GM12892 (cell line): ENCODE data around the gene NPNT.

Source experiments
- POLR2AphosphoS5 ChIP-seq: IDR thresholded peaks from 2 replicates; pipeline ENCODE4 v1.6.1; 2011; ENCODE audit warnings: low read depth, low read length, control low read depth
- TAF1 ChIP-seq: IDR thresholded peaks from 2 replicates; pipeline ENCODE4 v1.6.1; 2011; ENCODE audit warnings: low read depth, mild to moderate bottlenecking, control low read depth, low read length, borderline replicate concordance

DNA sequence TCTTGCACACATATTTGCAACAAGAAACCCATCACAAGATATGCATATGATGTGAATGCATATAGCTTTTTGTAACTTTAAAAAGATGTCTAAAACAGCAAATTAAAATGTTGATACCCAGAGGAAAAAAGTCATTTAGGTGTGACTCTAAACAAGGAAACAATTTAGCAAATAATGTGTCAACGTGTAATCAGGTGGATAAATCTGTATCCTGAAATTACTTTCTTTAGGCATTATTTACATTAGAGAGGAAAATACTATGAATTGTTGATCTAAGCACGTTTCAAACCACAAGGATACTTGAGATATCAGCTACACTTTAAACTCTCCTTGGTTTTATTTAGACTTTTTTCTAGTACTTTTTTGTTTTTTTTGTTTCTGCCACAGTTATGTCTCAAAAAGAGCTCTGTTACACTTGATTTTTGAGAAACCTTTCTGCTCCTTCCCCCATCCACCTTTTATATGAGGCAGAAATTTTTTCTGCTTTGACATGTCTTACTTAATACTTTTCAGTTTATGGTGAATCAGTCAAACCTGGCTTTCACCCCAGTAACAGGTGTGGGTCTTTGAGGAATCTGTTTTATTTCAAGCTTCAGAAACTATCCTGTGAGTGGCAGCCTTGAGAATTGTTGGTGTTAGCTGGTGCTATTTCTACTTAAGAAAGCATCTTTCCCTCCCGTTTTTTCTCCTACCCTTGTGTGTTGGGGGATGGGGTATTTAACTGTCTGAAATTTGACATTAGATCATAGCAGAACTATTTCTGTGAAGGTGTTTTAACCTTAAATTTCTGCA is 1.9 kb downstream of the NPNT start:
- no peak for TF ChIP-seq TAF1
- TF ChIP-seq POLR2AphosphoS5, result no peak
